Progenitor cell of endocrine pancreas (in vitro differentiated cells): ENCODE data around the gene KAZN. TPM values are rescaled to one million over a fixed set of nuclear protein-coding genes. Genes with fewer than 3 reads are reported as not detected.

Experiments
- DNase-seq: peaks from one replicate; pipeline ENCODE4 v3.0.0; 2021; ENCODE audit warnings: low spot score; ENCODE audit not compliant: unreplicated experiment
- H3K27ac Mint-ChIP-seq: 2 replicates; pipeline ENCODE4 v1.8.0; 2021; ENCODE audit warnings: mild to moderate bottlenecking, moderate library complexity, mixed read lengths
- H3K27me3 Mint-ChIP-seq: 2 replicates; pipeline ENCODE4 v1.8.0; 2021; ENCODE audit warnings: mixed read lengths
- H3K36me3 Mint-ChIP-seq: 2 replicates; pipeline ENCODE4 v1.8.0; 2022; ENCODE audit warnings: mixed read lengths; ENCODE audit not compliant: insufficient read depth
- H3K4me1 Mint-ChIP-seq: 2 replicates; pipeline ENCODE4 v1.8.0; 2021; ENCODE audit warnings: low read depth, mixed read lengths
- H3K4me3 Mint-ChIP-seq: 2 replicates; pipeline ENCODE4 v1.8.0; 2021; ENCODE audit warnings: low read depth, mild to moderate bottlenecking, moderate library complexity, mixed read lengths
- H3K9me3 Mint-ChIP-seq: 2 replicates; pipeline ENCODE4 v1.8.0; 2021; ENCODE audit warnings: low read depth, mixed read lengths
- CTCF ChIP-seq: fragments of 200-600 bp; sonication (generic); IDR thresholded peaks from one replicate; pipeline ENCODE4 v1.5.0; 2021; ENCODE audit warnings: antibody characterized with exemption, mild to moderate bottlenecking; ENCODE audit not compliant: unreplicated experiment
- total RNA-seq: library from RNA; stranded (reverse); gene quantifications from 2 replicates; pipeline ENCODE4 v1.2.1, GENCODE V29; 2021

The KAZN gene
- total RNA-seq, 1 donor from 2014 or later: 12.9 TPM

- H3K27ac Mint-ChIP-seq: no peak overlapping the region
- no peaks in the 10 kb centered on the region for H3K27me3 Mint-ChIP-seq
- H3K36me3 Mint-ChIP-seq: peaks cover 2% of the 10 kb centered on the region
- no peak overlapping the region for H3K4me3 Mint-ChIP-seq
- no peaks in the 10 kb centered on the region for H3K9me3 Mint-ChIP-seq
- no peak for DNase-seq
- peaks cover 4% of the 10 kb centered on the region for H3K4me1 Mint-ChIP-seq
- TF ChIP-seq CTCF: no peak
Measured at GRCh38 chr1:14712136-14712535, 113.7 kb downstream of the KAZN start.

- Mint-ChIP-seq H3K36me3 (no peaks in the 10 kb centered on the region), H3K27me3 (no peaks in the 10 kb centered on the region), H3K4me3 (no peak overlapping the region), H3K27ac (no peak overlapping the region), H3K4me1 (peaks cover 4% of the 10 kb centered on the region), H3K9me3 (no peaks in the 10 kb centered on the region)
- no peak for DNase-seq
- no peak for TF ChIP-seq CTCF
Measured at GRCh38 chr1:14713077-14713476, 114.6 kb downstream of the KAZN start.

- TF ChIP-seq CTCF: no peak
- H3K9me3 Mint-ChIP-seq: peaks cover 2% of the 10 kb centered on the region
- peaks cover 2% of the 10 kb centered on the region for H3K36me3 Mint-ChIP-seq
- H3K27ac Mint-ChIP-seq: no peak overlapping the region
- no peak overlapping the region for H3K4me3 Mint-ChIP-seq
- H3K27me3 Mint-ChIP-seq: no peaks in the 10 kb centered on the region
- DNase-seq: no peak
- peaks cover 4% of the 10 kb centered on the region for H3K4me1 Mint-ChIP-seq
Measured at GRCh38 chr1:14715266-14715665, 116.8 kb downstream of the KAZN start.

GRCh38 chr1:14715802-14716201, 117.3 kb downstream of the KAZN start:
- TF ChIP-seq CTCF: no peak
- Mint-ChIP-seq H3K4me1 (peaks cover 4% of the 10 kb centered on the region), H3K4me3 (no peak overlapping the region), H3K27me3 (no peaks in the 10 kb centered on the region), H3K27ac (no peak overlapping the region), H3K36me3 (peaks cover 2% of the 10 kb centered on the region), H3K9me3 (peaks cover 2% of the 10 kb centered on the region)
- no peak for DNase-seq

- no peak for TF ChIP-seq CTCF
- Mint-ChIP-seq H3K27ac (no peak overlapping the region), H3K36me3 (peaks cover 2% of the 10 kb centered on the region), H3K27me3 (no peaks in the 10 kb centered on the region), H3K4me3 (no peak overlapping the region), H3K4me1 (peaks cover 4% of the 10 kb centered on the region), H3K9me3 (peaks cover 2% of the 10 kb centered on the region)
- DNase-seq: no peak
Measured at GRCh38 chr1:14716474-14716873, 118.0 kb downstream of the KAZN start.

- Mint-ChIP-seq H3K27ac (no peak overlapping the region), H3K27me3 (no peaks in the 10 kb centered on the region), H3K9me3 (peaks cover 2% of the 10 kb centered on the region), H3K36me3 (peaks cover 4% of the 10 kb centered on the region), H3K4me3 (no peak overlapping the region), H3K4me1 (peaks cover 4% of the 10 kb centered on the region)
- DNase-seq: no peak
- no peak for TF ChIP-seq CTCF
Measured at GRCh38 chr1:14718476-14718875, 120.0 kb downstream of the KAZN start.
